ACC112 (cell line): ENCODE measurements around the gene MAMSTR.

Source experiments
- H2AFZ ChIP-seq: fragments of 200-600 bp; sonication (generic); one replicate; pipeline ENCODE4 v1.6.0; 2017; ENCODE audit warnings: antibody characterized with exemption, low read length; ENCODE audit not compliant: unreplicated experiment
- H3K27ac ChIP-seq: fragments of 200-600 bp; sonication (generic); 2 replicates; pipeline ENCODE4 v1.5.1; 2014; ENCODE audit warnings: low read depth, mild to moderate bottlenecking, antibody characterized with exemption, low read length, moderate library complexity
- H3K27me3 ChIP-seq: fragments of 200-600 bp; sonication (generic); 2 replicates; pipeline ENCODE4 v1.6.1; 2014; ENCODE audit warnings: mild to moderate bottlenecking, antibody characterized with exemption, low read length, moderate library complexity, mixed read lengths; ENCODE audit not compliant: insufficient read depth
- H3K36me3 ChIP-seq: fragments of 200-600 bp; sonication (generic); 2 replicates; pipeline ENCODE4 v1.6.1; 2016; ENCODE audit warnings: mild to moderate bottlenecking, antibody characterized with exemption, low read length, moderate library complexity, mixed read lengths; ENCODE audit not compliant: insufficient read depth
- H3K4me1 ChIP-seq: fragments of 200-600 bp; sonication (generic); one replicate; pipeline ENCODE4 v1.6.1; 2016; ENCODE audit warnings: low read length, mixed read lengths; ENCODE audit not compliant: insufficient read depth, unreplicated experiment, control insufficient read depth
- H3K4me3 ChIP-seq: fragments of 200-600 bp; sonication (generic); 2 replicates; pipeline ENCODE4 v1.5.1; 2014; ENCODE audit warnings: mild to moderate bottlenecking, low read depth, low read length
- H3K79me2 ChIP-seq: fragments of 200-600 bp; sonication (generic); one replicate; pipeline ENCODE4 v1.6.0; 2016; ENCODE audit warnings: low read length; ENCODE audit not compliant: control insufficient read depth, unreplicated experiment, insufficient read depth

The MAMSTR gene

GRCh38 chr19:48716562-48717291 is 2.8 kb downstream of the MAMSTR start:
- Histone ChIP-seq H3K27me3 (no peaks in the 10 kb centered on the region), H3K79me2 (no peaks in the 10 kb centered on the region), H2AFZ (peak overlapping the region; percentile 38), H3K4me1 (peaks cover 15% of the 10 kb centered on the region), H3K27ac (no peak overlapping the region), H3K4me3 (peak overlapping the region; percentile 66), H3K36me3 (no peaks in the 10 kb centered on the region)

DNA sequence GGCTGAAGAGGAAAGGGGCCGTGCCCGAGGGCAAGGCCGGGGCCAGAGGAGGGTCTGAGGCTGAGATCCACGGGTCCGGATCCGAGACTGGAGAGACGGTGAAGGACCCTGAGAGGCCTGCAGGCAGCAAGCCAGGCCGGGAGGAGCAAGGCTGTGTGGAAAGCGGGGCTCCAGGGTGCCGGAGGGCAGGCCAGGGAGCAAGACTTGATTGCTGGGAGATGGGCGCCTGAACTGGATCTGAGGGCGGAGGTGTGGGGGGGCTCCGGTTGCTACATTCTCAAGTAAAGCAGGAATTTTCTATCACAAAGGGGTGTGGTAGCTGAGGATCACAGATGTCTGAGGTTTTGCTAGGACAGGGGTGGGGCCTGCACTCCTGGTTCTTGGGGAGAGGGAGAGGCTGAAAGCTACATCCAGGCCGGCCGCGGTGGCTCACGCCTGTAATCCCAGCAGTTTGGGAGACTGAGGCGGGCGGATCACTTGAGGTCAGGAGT is 3.8 kb downstream of the MAMSTR start:
- no peaks in the 10 kb centered on the region for H3K27me3 ChIP-seq
- no peaks in the 10 kb centered on the region for H3K36me3 ChIP-seq
- H3K79me2 ChIP-seq = no peaks in the 10 kb centered on the region
- H3K4me1 ChIP-seq = peaks cover 15% of the 10 kb centered on the region
- H3K4me3 ChIP-seq = peak overlapping the region; percentile 73; the same call in 1 of the 2 replicates
- H3K27ac ChIP-seq = no peak overlapping the region
- H2AFZ ChIP-seq = no peak overlapping the region

GRCh38 chr19:48714759-48715675 is 4.5 kb downstream of the MAMSTR start:
- Histone ChIP-seq H3K27ac (no peak overlapping the region), H3K4me3 (peak overlapping the region; percentile 73), H3K36me3 (no peaks in the 10 kb centered on the region), H3K4me1 (peaks cover 15% of the 10 kb centered on the region), H2AFZ (no peak overlapping the region), H3K27me3 (no peaks in the 10 kb centered on the region), H3K79me2 (no peaks in the 10 kb centered on the region)

DNA sequence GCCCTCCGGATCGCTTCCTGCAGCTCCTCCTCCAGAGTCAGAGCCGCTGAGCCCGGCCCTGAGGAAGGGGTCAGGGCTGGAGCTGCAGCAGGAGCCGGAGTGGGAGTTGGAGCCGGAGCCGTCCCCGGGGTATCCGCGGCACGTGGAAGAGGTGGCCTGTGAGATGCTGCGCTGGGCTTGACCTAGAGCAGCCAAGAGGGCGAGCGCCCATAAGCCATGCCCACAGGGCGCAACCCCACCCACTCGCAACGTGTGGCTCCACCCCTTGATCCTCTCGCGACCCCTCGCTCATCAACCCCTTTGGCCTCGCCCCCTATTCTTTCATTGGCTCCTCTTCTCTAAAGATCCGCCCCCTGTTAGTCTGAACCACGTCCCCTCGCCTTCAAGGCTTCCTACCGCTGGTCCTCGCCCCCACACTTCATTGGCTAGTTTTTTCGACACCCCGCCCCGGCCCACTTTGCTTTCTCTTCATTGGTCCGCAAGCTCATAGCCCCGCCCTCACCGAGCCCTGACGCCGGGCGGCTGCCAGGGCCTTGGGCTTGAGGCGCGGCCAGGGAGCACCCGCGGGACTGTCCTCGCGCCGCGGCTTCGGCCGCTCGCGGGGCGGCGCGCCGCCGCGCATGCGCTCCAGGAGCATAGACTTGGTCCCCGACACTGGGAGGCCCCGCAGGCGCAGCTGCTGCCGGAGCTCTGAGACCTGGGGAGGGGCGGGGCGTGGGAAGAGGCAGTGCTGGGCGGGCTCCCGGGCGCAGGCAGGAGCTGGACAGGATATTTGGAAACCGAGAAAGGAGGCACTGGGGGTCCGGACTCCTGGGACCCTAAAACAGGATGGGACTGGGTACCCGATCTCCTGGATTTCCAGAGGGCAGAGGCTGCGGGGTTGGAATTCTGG is 5.4 kb downstream of the MAMSTR start:
- Histone ChIP-seq H3K27ac (no peak overlapping the region), H3K4me3 (peak overlapping the region; percentile 80), H3K79me2 (no peaks in the 10 kb centered on the region), H3K4me1 (peaks cover 15% of the 10 kb centered on the region), H3K27me3 (no peaks in the 10 kb centered on the region), H3K36me3 (no peaks in the 10 kb centered on the region), H2AFZ (no peak overlapping the region)

GRCh38 chr19:48713041-48713863 is 6.3 kb downstream of the MAMSTR start:
- H3K36me3 ChIP-seq = no peaks in the 10 kb centered on the region
- H3K4me3 ChIP-seq = peak overlapping the region; percentile 80
- H3K4me1 ChIP-seq = peaks cover 15% of the 10 kb centered on the region
- no peak overlapping the region for H2AFZ ChIP-seq
- no peaks in the 10 kb centered on the region for H3K79me2 ChIP-seq
- no peak overlapping the region for H3K27ac ChIP-seq
- H3K27me3 ChIP-seq = no peaks in the 10 kb centered on the region

- Histone ChIP-seq H3K4me3 (no peak overlapping the region), H3K79me2 (no peaks in the 10 kb centered on the region), H3K27me3 (no peaks in the 10 kb centered on the region), H2AFZ (no peak overlapping the region), H3K27ac (no peak overlapping the region), H3K36me3 (no peaks in the 10 kb centered on the region), H3K4me1 (peaks cover 8% of the 10 kb centered on the region)
Observed at GRCh38 chr19:48711106-48711662, 8.3 kb downstream of the MAMSTR start.

DNA sequence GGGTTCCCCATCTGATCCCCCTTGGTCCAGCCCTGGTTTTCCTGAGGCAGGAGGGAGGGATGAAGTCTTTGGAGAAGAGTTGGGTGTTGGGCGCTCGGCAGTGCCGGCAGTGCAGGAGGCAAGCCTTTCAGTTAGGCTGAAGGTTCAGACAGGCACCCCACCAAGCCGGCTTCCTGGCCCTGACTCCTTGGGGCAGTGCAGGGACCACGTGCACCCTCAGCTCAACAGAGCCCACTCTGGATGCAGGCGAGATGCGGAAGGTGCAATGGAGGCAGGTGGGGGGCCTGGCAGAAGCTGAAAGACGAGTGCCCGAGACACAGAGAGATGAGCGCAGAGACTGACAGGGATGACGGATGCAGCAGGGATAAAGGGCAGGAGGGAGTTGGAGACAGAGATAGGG is 11.1 kb downstream of the MAMSTR start:
- Histone ChIP-seq H3K79me2 (no peaks in the 10 kb centered on the region), H3K4me3 (no peak overlapping the region), H3K36me3 (no peaks in the 10 kb centered on the region), H3K27ac (no peak overlapping the region), H3K4me1 (no peaks in the 10 kb centered on the region), H3K27me3 (no peaks in the 10 kb centered on the region), H2AFZ (no peak overlapping the region)

DNA sequence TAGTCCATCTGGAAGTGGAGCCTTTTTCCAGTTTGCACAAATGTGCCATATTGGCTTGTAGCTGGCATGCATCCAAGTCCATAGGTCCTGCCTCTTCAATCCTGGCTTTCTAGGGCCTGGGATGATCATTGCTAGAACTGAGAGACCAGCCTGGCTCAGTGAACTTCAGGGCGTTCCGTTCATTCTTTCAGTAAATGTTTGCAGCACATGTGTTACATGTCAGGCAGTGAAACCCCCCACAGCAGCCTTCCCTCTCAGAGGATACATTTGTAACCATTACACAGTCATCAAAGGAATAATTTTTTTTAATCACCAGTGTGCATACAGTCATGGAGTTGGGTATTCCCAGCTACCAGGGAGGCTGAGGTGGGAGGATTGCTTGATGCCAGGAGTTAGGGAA is 14.1 kb downstream of the MAMSTR start:
- H3K4me3 ChIP-seq = no peak overlapping the region
- H3K27ac ChIP-seq = no peak overlapping the region
- no peaks in the 10 kb centered on the region for H3K27me3 ChIP-seq
- no peaks in the 10 kb centered on the region for H3K4me1 ChIP-seq
- H2AFZ ChIP-seq = no peak overlapping the region
- no peaks in the 10 kb centered on the region for H3K36me3 ChIP-seq
- H3K79me2 ChIP-seq = no peaks in the 10 kb centered on the region

DNA sequence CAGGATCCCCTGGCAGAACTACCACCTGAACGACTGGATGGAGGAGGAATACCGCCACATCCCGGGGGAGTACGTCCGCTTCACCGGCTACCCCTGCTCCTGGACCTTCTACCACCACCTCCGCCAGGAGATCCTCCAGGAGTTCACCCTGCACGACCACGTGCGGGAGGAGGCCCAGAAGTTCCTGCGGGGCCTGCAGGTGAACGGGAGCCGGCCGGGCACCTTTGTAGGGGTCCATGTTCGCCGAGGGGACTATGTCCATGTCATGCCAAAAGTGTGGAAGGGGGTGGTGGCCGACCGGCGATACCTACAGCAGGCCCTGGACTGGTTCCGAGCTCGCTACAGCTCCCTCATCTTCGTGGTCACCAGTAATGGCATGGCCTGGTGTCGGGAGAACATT is 16.2 kb downstream of the MAMSTR start:
- Histone ChIP-seq H3K79me2 (no peaks in the 10 kb centered on the region), H2AFZ (no peak overlapping the region), H3K27ac (no peak overlapping the region), H3K36me3 (no peaks in the 10 kb centered on the region), H3K4me1 (peaks cover 6% of the 10 kb centered on the region), H3K27me3 (no peaks in the 10 kb centered on the region), H3K4me3 (no peak overlapping the region)
